Measurements from ENCODE around the gene GNPTG.
"Not testable (repeated sequence)": the region's sequence is repeated elsewhere in the genome, so short reads cannot be mapped to it uniquely, and the experiment has no call there.

The GNPTG gene

GRCh38 chr16:1319041-1319440, 32.7 kb upstream of the GNPTG start:
- DNase-seq (ENCODE audit: low read depth) = no peak

DNA sequence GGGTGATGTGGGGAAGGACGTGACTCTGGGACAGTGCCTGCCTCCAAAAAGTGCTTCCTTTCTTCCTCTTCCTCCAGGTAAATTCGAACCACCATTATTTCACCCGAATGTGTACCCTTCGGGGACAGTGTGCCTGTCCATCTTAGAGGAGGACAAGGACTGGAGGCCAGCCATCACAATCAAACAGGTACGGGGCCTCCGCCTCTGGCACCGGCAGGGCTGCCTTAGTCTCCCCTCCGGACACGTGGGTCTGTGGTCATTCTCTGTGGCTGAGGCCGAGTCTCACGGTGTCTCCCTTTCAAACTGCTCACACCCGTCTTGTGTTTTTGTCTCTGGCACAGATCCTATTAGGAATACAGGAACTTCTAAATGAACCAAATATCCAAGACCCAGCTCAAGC, 31.6 kb upstream of the GNPTG start:
- no peak for DNase-seq (ENCODE audit: low read depth)

DNA sequence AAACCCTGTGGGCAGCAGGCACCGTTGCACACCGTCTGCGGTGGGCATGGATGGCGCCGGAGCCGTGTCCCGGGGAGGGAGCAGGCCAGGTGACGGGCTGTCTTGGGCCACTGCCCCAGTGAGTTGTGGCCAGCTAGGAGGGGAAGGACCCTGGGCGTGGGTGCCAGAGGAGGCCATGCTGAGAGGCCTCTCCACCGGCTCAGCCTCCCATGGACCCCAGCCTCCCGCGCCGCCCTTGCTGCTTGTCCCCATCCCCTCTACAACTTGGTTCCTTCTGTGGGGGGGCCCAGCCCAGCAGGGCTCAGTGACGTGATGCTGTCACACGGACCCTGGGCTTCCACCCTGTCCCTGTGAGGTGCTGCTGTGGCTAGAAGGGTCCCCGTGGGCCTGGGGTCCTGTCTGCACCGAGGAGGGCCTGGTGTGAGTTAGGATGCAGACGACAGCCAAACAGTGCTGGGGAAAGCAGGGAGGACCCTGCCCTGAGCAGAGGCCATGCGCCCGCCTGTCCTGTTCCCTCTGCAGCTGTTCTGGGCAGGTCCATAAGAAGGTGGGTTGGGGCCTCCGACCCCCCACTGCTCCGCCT, 31.0 kb upstream of the GNPTG start:
- no peak for DNase-seq (ENCODE audit: low read depth)

GRCh38 chr16:1322407-1322806, 29.3 kb upstream of the GNPTG start:
- DNase-seq (ENCODE audit: low read depth) = no peak

DNA sequence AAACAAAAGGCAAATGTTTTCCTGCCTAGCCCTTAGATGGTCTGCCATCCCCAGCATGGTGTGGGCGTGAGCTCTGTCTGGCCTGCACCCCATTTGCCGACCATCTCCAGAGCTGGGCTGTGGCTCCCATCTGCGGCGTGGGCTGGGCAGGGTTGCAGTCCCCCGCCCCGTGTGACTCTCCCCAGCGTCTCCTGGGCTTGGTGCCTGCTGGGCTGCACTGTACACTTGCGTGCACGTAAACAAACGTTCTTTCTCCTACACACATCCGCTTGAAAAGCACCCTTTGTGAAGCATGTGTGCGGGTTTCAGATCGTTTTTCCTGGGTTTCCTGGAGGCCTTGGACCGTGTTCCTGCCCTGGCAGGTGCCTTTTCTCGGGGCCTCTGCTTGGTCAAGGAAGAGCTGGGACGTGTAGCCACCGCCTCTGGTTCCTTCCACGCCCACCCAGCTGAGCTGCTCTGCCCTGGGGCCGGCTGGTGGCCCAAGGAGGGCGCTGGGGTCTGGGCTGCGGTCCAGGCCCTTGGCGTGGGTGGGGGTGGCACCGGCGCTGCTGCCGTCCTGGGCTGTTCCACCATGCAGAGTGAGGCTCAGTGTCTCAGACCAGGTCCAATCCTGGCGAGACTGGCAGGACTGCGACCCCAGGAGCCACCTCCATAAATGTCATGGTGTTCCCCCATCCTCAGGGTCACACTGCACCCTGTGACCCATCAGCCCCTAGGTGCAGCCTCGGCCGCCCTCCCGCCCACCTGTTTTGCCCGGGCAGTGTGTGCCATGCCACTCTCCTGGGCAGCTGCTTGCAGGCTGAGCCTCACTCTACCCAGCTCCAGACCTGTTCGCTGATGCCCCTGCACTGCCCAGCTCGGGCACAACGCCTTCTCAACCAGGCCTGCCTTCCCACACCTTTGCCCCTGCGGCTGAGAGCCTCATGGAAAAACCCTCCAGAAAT, 28.2 kb upstream of the GNPTG start:
- DNase-seq (ENCODE audit: low read depth) = no peak

- no peak for DNase-seq (ENCODE audit: low read depth)
Measured at GRCh38 chr16:1324286-1324826, 27.4 kb upstream of the GNPTG start.

- DNase-seq (ENCODE audit: low read depth) = no peak
Measured at GRCh38 chr16:1325261-1325660, 26.5 kb upstream of the GNPTG start.

- no peak for DNase-seq (ENCODE audit: low read depth)
Measured at GRCh38 chr16:1325673-1326371, 25.9 kb upstream of the GNPTG start.

DNA sequence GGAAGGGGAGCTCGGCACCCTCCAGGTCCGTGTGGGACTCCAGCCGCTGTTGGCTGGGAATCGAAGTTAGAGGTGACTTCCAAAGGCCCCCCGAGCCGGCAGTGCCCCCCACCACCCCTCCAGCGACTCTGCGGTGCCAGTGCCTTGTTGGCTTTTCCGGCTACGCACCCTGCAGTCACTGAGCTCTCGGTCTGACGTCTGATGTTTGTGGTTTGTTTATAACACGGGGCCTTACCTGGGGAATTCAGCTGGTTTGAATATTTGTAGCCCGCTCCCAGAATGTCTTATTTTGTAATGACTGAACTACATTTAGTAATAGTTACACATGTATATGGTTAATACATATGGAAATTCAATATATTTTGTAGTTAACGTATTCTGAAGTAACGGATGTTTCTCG, 25.3 kb upstream of the GNPTG start:
- DNase-seq (ENCODE audit: low read depth) = no peak

- DNase-seq (ENCODE audit: low read depth) = no peak
Measured at GRCh38 chr16:1326946-1327618, 24.6 kb upstream of the GNPTG start.

- DNase-seq (ENCODE audit: low read depth) = no peak
Measured at GRCh38 chr16:1327619-1327947, 24.1 kb upstream of the GNPTG start.

GRCh38 chr16:1328136-1328535, 23.6 kb upstream of the GNPTG start:
- DNase-seq (ENCODE audit: low read depth) = not testable (repeated sequence)

GRCh38 chr16:1328961-1329360, 22.8 kb upstream of the GNPTG start:
- DNase-seq (ENCODE audit: low read depth) = not testable (repeated sequence)

DNA sequence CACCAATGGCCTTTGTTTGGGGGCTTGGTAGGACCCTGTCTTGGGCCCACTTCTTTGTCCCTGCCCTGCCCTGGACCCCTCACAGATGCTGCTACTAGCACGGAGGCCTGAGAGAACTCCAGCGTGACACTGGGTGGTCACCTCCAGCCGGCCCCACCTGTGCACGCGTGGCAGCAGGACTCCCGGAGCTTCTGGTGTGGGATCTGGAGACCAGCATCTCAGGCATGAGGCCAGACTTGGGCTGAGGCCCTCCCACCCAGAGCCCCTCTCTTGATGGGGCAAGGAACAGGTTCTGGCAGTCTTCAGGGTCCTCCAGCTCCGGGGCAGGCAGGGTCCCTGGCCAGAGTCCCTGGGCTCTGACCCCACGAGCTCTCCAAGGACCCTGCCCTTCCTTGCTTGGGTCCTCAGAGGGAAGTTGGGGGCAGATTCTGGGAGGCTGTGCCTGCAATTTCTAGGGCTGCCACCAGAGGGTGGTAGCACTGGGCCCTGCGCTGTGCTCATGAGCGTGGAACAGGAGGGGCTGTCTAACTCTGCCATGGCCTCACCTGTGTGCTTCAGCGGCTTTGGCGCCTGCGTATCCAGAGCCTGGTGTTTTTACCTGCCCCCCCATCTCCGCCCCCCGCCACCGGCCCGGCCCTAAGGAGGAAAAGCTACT, 21.3 kb upstream of the GNPTG start:
- DNase-seq (ENCODE audit: low read depth) = no peak

GRCh38 chr16:1330931-1331711, 20.6 kb upstream of the GNPTG start:
- DNase-seq (ENCODE audit: low read depth) = no peak

GRCh38 chr16:1331712-1332617, 19.8 kb upstream of the GNPTG start:
- DNase-seq (ENCODE audit: low read depth) = no peak

- no peak for DNase-seq (ENCODE audit: low read depth)
Measured at GRCh38 chr16:1332618-1333148, 19.0 kb upstream of the GNPTG start.

DNA sequence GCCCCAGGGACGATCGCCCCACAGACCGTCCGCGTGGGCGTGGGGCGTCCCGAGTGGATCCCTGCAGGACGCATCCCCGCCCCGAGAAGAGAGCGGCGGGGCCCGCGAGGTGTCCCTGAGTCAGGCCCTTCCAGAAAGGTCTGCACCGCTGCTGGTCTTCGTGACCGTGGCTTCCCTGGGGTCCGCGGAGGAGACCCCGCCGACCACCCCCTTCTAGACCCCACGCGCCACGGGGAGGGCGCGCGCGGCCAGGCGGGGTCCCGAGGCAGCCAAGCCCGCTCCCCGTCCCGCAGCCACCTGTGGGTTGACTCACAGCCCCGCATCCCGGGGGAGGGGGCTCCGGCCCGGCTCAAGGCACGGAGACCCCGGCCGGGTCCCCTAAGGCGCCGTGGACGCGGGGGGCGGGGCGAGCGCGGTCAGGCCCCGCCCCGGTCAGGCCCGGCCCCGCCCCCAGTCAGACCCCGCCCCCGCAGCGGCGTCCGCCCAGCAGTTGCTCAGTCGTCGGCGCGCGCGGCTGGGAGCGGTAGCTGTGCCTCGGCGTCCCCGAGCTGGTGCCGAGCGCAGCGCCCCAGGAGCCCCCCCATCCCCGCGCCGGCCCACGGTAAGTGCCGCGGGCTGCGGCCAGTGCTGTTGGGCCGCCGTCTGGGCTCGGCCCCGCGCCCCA, 18.4 kb upstream of the GNPTG start, which contains the start of gene BAIAP3:
TSS of gene BAIAP3 (plus strand) at position 497 of the 664 bp plus-strand sequence. CDS start 4,905 bp downstream, outside the sequence.
- DNase-seq (ENCODE audit: low read depth) = peak; percentile 41
